ENCODE measurements around the gene PREP.
"Not testable (repeated sequence)": the region's sequence is repeated elsewhere in the genome, so short reads cannot be mapped to it uniquely, and the experiment has no call there.

The PREP gene

DNA sequence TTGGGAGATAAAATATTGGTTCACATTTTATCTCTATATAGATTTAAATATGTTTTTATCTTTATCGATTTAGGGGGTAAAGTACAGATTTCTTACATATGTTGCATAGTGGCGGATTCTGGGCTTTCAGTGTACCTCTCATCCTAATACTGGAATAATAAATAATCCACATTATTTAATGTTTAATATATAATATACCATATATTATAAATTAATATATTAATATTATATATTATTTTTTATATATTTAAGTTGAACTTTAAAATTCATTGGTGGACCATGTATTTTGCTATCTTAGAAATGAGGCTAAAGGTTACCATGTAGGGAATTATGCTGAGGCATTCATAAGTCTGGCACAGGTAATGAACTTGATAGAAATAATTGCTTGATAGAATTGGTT, 133.5 kb downstream of the PREP start:
- DNase-seq (ENCODE audit: low read depth), result no peak

DNA sequence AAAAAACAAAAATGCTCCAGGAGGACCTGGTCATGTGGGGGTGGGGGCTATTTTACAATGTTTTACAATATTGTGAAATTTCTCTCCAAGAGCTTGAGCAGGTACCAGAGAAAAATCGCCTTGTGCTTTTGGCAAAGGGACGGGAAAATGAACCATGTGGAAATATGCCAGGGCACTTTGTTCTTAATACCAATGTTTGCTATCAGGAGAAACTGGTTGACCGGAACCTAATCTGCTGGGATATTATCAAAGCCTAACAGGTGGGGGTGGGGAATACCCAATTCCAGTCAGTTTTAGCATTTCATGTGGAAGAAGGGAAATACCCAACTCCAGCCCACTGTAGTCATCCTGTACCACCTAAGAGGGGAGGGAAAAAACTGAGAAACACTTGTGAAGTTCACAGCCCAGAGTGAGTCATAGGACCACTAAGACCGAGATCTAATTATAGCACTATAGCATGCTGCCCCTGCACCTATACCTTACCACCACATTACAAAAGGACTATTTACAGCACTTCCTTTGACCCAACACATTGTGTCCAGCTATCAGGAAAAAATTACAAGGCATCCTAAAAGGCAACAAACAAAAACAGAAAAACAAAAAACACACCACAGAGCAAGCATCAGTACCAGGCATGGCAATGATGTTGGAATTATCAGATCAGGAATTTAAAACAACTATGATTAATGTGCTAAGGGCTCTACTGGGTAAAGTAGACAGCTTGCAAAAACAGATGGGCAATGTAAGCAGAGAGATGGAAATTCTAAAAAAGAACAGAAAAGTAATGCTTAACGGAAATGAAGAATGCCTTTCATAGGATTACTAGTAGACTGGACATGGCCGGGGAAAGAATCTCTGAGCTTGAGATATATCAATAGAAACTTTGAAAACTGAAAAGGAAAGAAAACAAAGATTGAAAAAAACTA, 138.9 kb downstream of the PREP start:
- no peak for DNase-seq (ENCODE audit: low read depth)

DNA sequence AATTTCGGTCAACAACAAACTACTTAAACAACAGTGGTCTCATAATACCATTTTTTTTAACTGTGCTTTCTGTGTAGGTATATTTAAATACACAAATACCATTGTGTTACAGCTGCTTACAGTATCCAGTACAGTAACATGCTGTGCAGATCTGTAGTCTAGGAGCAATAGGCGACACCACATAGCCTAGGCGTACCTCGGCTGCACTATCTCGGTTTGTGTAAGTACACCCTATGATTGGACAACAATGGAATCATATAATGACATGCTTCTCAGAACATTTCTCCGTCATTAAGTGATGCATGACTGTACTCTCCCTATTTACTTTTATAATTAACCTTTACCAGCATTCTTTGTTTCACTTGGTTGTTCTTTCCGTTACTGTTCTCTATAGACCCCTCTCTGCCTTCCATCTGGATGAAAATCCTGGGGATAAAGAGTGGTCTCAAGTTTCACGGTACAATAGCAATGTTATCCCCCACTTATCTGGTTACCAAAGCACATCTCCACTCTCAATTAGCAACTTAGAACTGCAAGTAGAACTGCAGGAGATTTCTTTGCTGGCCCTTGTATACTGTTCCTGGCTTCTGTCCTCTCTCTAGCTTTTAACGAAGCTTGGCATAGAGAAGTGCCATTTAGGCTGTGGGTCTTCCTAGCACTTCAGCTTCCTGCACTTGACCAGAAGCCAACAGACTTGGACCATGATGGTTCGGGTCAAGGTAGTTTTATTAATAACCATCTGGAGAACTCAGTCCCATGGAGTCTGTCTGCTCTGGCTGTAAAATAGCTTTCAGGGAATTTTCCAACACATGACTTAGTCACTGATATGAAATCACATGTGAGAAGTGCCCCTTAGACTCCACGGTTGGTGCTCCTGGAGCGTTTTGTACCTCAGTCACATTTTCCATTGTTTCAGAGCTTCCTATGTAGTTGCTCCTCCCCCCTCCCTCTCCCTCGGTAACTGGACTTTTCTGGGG, 142.7 kb downstream of the PREP start:
- DNase-seq (ENCODE audit: low read depth), result no peak

DNA sequence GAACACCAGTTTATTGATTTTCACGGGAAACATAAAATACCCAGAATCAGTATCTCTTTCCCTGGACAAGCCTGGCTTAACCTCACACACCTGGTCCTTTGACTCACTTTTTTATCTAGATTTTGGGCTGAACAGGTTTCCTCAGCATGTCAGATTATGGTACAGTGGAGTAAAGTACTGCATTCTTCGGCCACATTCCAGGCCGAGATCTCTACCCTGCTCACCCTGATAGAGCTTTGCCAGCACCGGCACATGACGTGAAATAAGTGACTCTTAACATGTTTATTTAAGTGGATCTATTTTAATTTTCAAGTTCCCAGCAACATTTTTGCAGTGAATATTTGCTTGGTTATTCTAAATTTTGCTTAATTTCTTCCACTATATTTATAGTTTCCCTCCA, 144.1 kb downstream of the PREP start:
- DNase-seq (ENCODE audit: low read depth), result no peak

DNA sequence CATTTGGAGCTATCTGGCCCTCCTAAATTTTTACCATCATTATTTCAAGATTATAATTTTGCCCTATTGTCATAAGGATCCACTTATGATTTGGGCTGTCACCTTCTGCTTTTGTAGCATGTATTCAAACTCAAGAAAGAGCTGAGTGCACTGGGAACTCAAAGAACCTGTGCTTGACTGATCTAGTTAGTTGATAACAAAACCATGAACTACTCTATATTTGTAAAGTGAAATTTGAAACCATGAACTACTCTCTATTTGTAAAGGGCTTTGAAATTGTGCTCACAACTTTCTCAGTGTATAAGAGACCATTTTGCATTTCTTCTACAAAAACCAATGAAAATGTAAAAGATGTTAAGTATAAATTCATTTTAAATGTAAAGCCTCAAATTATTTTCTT, 145.5 kb downstream of the PREP start:
- DNase-seq (ENCODE audit: low read depth), result no peak

DNA sequence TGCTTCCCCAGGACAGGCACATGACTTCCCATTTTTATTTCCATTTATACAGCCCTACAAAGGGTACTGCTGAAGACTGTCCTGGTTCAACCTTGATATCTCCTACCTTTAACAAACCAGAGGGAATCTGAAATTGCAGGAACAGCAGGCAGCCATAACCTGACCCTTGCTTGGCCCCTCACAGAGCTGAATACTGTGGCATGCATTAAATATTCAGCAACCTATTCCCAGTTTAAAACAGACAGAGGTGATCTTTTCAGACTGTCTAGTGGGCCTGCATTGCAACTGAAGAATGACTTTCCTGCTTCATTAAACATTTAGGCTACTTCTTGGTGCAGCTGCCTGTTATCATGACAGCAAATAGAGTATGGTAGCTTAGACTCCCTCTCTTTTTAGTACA, 146.3 kb downstream of the PREP start:
- no peak for DNase-seq (ENCODE audit: low read depth)

DNA sequence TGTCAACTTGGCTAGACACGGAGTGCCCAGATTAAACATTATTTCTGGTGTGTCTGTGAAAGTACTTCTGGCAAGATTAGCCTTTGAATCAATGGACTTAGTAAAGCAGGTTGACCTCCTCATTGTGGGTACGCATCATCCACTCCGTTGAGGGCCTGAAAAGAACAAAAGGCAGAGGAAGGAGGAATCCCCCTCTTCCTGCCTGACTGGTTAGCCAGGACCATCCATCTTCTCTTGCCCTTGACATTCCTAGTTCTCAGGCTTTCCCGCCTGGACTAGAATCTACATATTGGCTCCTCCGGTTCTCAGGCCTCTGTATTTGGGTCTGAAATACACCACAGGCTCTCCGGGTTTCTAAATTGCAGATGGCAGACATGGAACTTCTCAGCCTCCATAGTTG, 149.1 kb downstream of the PREP start:
- no peak for DNase-seq (ENCODE audit: low read depth)

DNA sequence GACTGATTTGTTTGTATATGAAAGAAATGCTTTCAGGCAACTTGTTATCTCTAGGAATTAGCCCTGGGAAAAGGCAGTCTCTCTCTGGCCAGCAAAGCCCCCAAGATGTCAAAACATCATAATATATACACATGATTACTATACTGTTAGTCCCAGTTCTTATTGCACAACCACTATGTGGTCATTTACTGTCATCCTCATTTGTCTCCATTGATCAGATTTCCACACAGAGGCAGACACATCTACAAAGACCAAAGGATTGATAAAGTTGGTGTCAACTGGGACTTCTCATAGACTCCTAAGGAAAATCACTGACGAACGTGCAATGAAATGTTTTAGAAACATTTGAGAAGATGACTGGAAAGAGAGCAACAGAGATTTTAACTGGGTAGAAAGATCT, 151.2 kb downstream of the PREP start:
- DNase-seq (ENCODE audit: low read depth), result no peak

DNA sequence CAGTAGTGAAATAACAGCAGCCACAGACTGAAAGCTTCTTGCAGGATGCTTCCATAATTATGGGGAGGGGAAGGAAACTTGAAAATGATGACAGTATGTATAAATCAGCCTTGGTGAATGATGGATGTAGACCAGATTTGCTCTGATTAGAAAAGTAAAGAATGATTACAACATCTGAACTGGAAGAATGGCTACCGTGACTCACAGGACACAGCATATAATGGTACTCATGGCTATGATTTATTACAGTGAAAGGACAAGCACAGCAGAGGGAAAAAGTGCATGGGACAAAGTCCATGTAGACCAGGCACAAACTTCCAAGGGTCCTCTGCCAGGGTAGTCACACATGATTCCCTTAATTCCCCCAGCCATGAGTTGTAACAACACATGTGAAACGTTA, 152.3 kb downstream of the PREP start:
- DNase-seq (ENCODE audit: low read depth), result no peak

DNA sequence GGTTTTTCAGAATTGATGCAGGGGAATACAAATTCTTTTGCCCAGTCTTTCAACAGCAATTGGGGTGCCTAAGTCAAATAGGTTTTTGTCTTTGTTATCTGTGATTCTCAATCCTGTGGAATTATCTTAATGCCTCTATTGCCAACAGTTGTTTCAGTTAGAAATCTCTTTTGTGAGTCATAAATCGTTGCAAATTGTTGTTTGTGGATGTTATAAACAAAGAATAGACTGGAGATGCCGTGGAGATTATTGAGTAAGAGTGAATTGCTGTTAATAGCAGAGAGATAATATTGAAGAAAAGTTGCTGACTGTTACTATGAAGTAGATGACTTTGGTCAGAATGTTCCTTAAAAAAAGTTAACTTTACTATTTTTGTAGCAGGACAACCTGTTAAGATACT, 159.4 kb downstream of the PREP start:
- no peak for DNase-seq (ENCODE audit: low read depth)

DNA sequence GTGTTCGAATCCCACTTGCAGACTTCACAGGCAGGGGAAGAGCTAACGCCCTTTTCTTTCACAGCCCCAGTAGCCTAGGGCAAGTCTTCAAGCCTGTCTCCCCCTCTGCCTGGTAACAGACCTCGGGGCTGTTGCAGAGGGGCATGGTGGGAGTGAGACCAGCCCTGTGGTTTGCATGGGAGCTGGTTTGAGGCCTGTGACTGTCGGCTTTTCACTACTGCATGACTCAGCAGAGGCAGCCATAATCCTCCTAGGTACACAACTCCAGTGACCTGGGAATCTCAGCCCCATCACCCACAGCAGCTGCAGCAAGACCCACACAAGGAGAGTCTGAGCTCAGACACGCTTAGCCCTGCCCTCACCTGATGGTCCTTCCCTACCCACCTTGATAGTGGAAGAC, 167.7 kb downstream of the PREP start:
- no peak for DNase-seq (ENCODE audit: low read depth)

DNA sequence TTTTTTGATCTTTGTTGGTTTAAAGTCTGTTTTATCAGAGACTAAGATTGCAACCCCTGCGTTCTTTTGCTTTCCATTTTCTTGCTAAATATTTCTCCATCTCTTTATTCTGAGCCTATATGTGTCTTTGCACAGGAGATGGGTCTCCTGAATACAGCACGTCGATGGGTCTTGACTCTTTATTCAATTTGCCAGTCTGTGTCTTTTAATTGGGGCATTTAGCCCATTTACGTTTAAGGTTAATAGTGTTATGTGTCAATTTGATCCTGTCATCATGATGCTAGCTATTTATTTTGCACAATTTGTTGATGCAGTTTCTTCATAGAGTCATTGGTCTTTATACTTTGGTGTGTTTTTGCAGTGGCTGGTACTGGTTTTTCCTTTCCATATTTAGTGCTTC, 171.1 kb downstream of the PREP start:
- not testable (repeated sequence) for DNase-seq (ENCODE audit: low read depth)
